ENCODE data around the gene REST. TPM values are rescaled to one million over a fixed set of nuclear protein-coding genes. Genes with fewer than 3 reads are reported as not detected.
"Not testable (repeated sequence)": the region's sequence is repeated elsewhere in the genome, so short reads cannot be mapped to it uniquely, and the experiment has no call there.

The REST gene
- total and polyA plus RNA-seq, 2 donors = 9.8 to 49.1 TPM

- no peak overlapping the region for H3K27ac ChIP-seq (ENCODE audit: low read depth)
- 83% methylated on average over 6 of the region's 6 CpGs for WGBS
- no peaks in the 10 kb centered on the region for H3K4me1 ChIP-seq (ENCODE audit: insufficient read depth)
- DNase-seq (ENCODE audit: extremely low spot score) = no peak
- no peak overlapping the region for H3K4me3 ChIP-seq (ENCODE audit: low read depth, low read length)
- H3K36me3 ChIP-seq (ENCODE audit: insufficient read depth) = no peaks in the 10 kb centered on the region
Measured at GRCh38 chr4:56937262-56937661, 29.6 kb downstream of the REST start.

- DNase-seq (ENCODE audit: extremely low spot score); H3K4me1 ChIP-seq (ENCODE audit: insufficient read depth); H3K4me3 ChIP-seq (ENCODE audit: low read depth, low read length); H3K36me3 ChIP-seq (ENCODE audit: insufficient read depth); H3K27ac ChIP-seq (ENCODE audit: low read depth): not testable (repeated sequence)
- WGBS = 98% methylated on average over 14 of the region's 14 CpGs
Measured at GRCh38 chr4:56939826-56940225, 32.1 kb downstream of the REST start.

- H3K36me3 ChIP-seq (ENCODE audit: insufficient read depth) = no peaks in the 10 kb centered on the region
- H3K4me3 ChIP-seq (ENCODE audit: low read depth, low read length) = no peak overlapping the region
- DNase-seq (ENCODE audit: extremely low spot score) = no peak
- no peaks in the 10 kb centered on the region for H3K4me1 ChIP-seq (ENCODE audit: insufficient read depth)
- H3K27ac ChIP-seq (ENCODE audit: low read depth) = no peak overlapping the region
- 95% methylated on average over 12 of the region's 12 CpGs for WGBS
Measured at GRCh38 chr4:56940403-56940802, 32.7 kb downstream of the REST start.

- H3K4me1 ChIP-seq (ENCODE audit: insufficient read depth) = no peaks in the 10 kb centered on the region
- no peak overlapping the region for H3K4me3 ChIP-seq (ENCODE audit: low read depth, low read length)
- no peak for DNase-seq (ENCODE audit: extremely low spot score)
- no peaks in the 10 kb centered on the region for H3K36me3 ChIP-seq (ENCODE audit: insufficient read depth)
- no peak overlapping the region for H3K27ac ChIP-seq (ENCODE audit: low read depth)
Measured at GRCh38 chr4:56940971-56941370, 33.3 kb downstream of the REST start.

- Histone ChIP-seq H3K36me3 (ENCODE audit: insufficient read depth) (no peaks in the 10 kb centered on the region), H3K4me3 (ENCODE audit: low read depth, low read length) (no peak overlapping the region), H3K4me1 (ENCODE audit: insufficient read depth) (no peaks in the 10 kb centered on the region), H3K27ac (ENCODE audit: low read depth) (no peak overlapping the region)
- 74% methylated on average over 3 of the region's 3 CpGs for WGBS
- DNase-seq (ENCODE audit: extremely low spot score) = no peak
Measured at GRCh38 chr4:56941403-56941802, 33.7 kb downstream of the REST start.

- DNase-seq (ENCODE audit: extremely low spot score) = no peak
Measured at GRCh38 chr4:56953680-56954520, 46.2 kb downstream of the REST start.

GRCh38 chr4:56958111-56958517 is 50.4 kb downstream of the REST start:
- H3K4me3 ChIP-seq (ENCODE audit: low read depth, low read length) = no peak overlapping the region
- peak overlapping the region; percentile 32 for H3K27ac ChIP-seq (ENCODE audit: low read depth)
- WGBS = 19% methylated on average over 7 of the region's 7 CpGs
- H3K4me1 ChIP-seq (ENCODE audit: insufficient read depth) = no peaks in the 10 kb centered on the region
- peaks cover 2% of the 10 kb centered on the region for H3K36me3 ChIP-seq (ENCODE audit: insufficient read depth)
- peak; percentile 26 for DNase-seq (ENCODE audit: extremely low spot score)

More at GRCh38 chr4:56953680-56954520, 46.2 kb downstream of the REST start:
- Histone ChIP-seq H3K27ac (ENCODE audit: low read depth) (no peak overlapping the region), H3K36me3 (ENCODE audit: insufficient read depth) (no peaks in the 10 kb centered on the region), H3K4me1 (ENCODE audit: insufficient read depth) (no peaks in the 10 kb centered on the region), H3K4me3 (ENCODE audit: low read depth, low read length) (no peak overlapping the region)
- WGBS = 89% methylated on average over 9 of the region's 9 CpGs

- no peak overlapping the region for H3K4me3 ChIP-seq (ENCODE audit: low read depth, low read length)
- H3K36me3 ChIP-seq (ENCODE audit: insufficient read depth) = peaks cover 6% of the 10 kb centered on the region
- no peaks in the 10 kb centered on the region for H3K4me1 ChIP-seq (ENCODE audit: insufficient read depth)
- 47% methylated on average over 1 of the region's 1 CpG for WGBS
- no peak for DNase-seq (ENCODE audit: extremely low spot score)
- H3K27ac ChIP-seq (ENCODE audit: low read depth) = no peak overlapping the region
Measured at GRCh38 chr4:56959100-56959499, 51.4 kb downstream of the REST start.

- Histone ChIP-seq H3K27ac (ENCODE audit: low read depth) (no peak overlapping the region), H3K4me1 (ENCODE audit: insufficient read depth) (no peaks in the 10 kb centered on the region), H3K36me3 (ENCODE audit: insufficient read depth) (peaks cover 11% of the 10 kb centered on the region), H3K4me3 (ENCODE audit: low read depth, low read length) (no peak overlapping the region)
- no peak for DNase-seq (ENCODE audit: extremely low spot score)
- WGBS = 98% methylated on average over 2 of the region's 2 CpGs
Measured at GRCh38 chr4:56961107-56961500, 53.4 kb downstream of the REST start.

- WGBS = 95% methylated on average over 2 of the region's 2 CpGs
Measured at GRCh38 chr4:56971383-56971782, 63.7 kb downstream of the REST start.

GRCh38 chr4:56972389-56972788 is 64.7 kb downstream of the REST start:
- WGBS = 91% methylated on average over 2 of the region's 2 CpGs
- no peak for DNase-seq (ENCODE audit: extremely low spot score)
- H3K4me3 ChIP-seq (ENCODE audit: low read depth, low read length) = no peak overlapping the region

More at GRCh38 chr4:56971383-56971782, 63.7 kb downstream of the REST start:
- Histone ChIP-seq H3K4me1 (ENCODE audit: insufficient read depth) (no peaks in the 10 kb centered on the region), H3K27ac (ENCODE audit: low read depth) (no peak overlapping the region), H3K4me3 (ENCODE audit: low read depth, low read length) (no peak overlapping the region), H3K36me3 (ENCODE audit: insufficient read depth) (peaks cover 6% of the 10 kb centered on the region)
- DNase-seq (ENCODE audit: extremely low spot score) = no peak

GRCh38 chr4:56972809-56973208 is 65.1 kb downstream of the REST start:
- H3K4me3 ChIP-seq (ENCODE audit: low read depth, low read length) = no peak overlapping the region
- H3K27ac ChIP-seq (ENCODE audit: low read depth) = no peak overlapping the region
- peaks cover 3% of the 10 kb centered on the region for H3K36me3 ChIP-seq (ENCODE audit: insufficient read depth)
- no peaks in the 10 kb centered on the region for H3K4me1 ChIP-seq (ENCODE audit: insufficient read depth)
- DNase-seq (ENCODE audit: extremely low spot score) = no peak

More at GRCh38 chr4:56972389-56972788, 64.7 kb downstream of the REST start:
- Histone ChIP-seq H3K4me1 (ENCODE audit: insufficient read depth) (no peaks in the 10 kb centered on the region), H3K36me3 (ENCODE audit: insufficient read depth) (peaks cover 3% of the 10 kb centered on the region), H3K27ac (ENCODE audit: low read depth) (no peak overlapping the region)

- H3K4me1 ChIP-seq (ENCODE audit: insufficient read depth) = no peaks in the 10 kb centered on the region
- no peak overlapping the region for H3K4me3 ChIP-seq (ENCODE audit: low read depth, low read length)
- WGBS = 98% methylated on average over 3 of the region's 3 CpGs
- H3K36me3 ChIP-seq (ENCODE audit: insufficient read depth) = peaks cover 3% of the 10 kb centered on the region
- no peak for DNase-seq (ENCODE audit: extremely low spot score)
- H3K27ac ChIP-seq (ENCODE audit: low read depth) = no peak overlapping the region
Measured at GRCh38 chr4:56973336-56973735, 65.6 kb downstream of the REST start.

GRCh38 chr4:56976283-56976836 is 68.7 kb downstream of the REST start:
- no peak for DNase-seq (ENCODE audit: extremely low spot score)
- Histone ChIP-seq H3K36me3 (ENCODE audit: insufficient read depth) (peaks cover 3% of the 10 kb centered on the region), H3K4me1 (ENCODE audit: insufficient read depth) (no peaks in the 10 kb centered on the region), H3K4me3 (ENCODE audit: low read depth, low read length) (peak overlapping the region; percentile 81), H3K27ac (ENCODE audit: low read depth) (no peak overlapping the region)
- WGBS = 2% methylated on average over 35 of the region's 35 CpGs

Measured in urinary bladder (tissue), 4 donors.